A673 (cell line): ENCODE data around the gene LINC00632. TPM values are rescaled to one million over a fixed set of nuclear protein-coding genes. Genes with fewer than 3 reads are reported as not detected.

Experiments used
- BruUV-seq: library from RNA; stranded (reverse); fragments of 400-500 nt; replicated peaks from 2 replicates; lab custom pipeline; 2021; lab: Mats Ljungman, UMichigan
- CTCF ChIA-PET: fragments of 300-600 bp; sonication (Branson Sonifier 250); formaldehyde crosslinking; loops from one replicate; lab custom pipeline; 2022; ENCODE audit warnings: antibody characterized with exemption; lab: Charles Lee
- POLR2A ChIA-PET: fragments of 300-600 bp; sonication (Branson Sonifier 250); formaldehyde crosslinking; loops from one replicate; lab custom pipeline; 2022; ENCODE audit warnings: antibody characterized with exemption; ENCODE audit not compliant: low non-redundant PET; lab: Charles Lee
- DNase-seq: peaks from one replicate; pipeline ENCODE4 v3.0.0-alpha.2; 2015; ENCODE audit warnings: low spot score
- H3K27ac ChIP-seq: fragments of 200-600 bp; sonication (generic); 2 replicates; pipeline ENCODE4 v1.5.1; 2016; ENCODE audit warnings: mixed run types, low read depth, mild to moderate bottlenecking, mixed read lengths, antibody characterized with exemption, low read length; ENCODE audit not compliant: poor library complexity, severe bottlenecking
- H3K27me3 ChIP-seq: fragments of 200-600 bp; sonication (generic); replicated peaks from 2 replicates; pipeline ENCODE4 v1.6.1; 2017; ENCODE audit warnings: mixed run types, low read depth, mild to moderate bottlenecking, mixed read lengths, antibody characterized with exemption, low read length; ENCODE audit not compliant: insufficient read depth, poor library complexity
- H3K36me3 ChIP-seq: fragments of 200-600 bp; sonication (generic); 2 replicates; pipeline ENCODE4 v1.6.1; 2016; ENCODE audit warnings: mixed run types, mild to moderate bottlenecking, mixed read lengths, antibody characterized with exemption, low read length; ENCODE audit not compliant: insufficient read depth, poor library complexity, severe bottlenecking
- H3K4me1 ChIP-seq: fragments of 200-600 bp; sonication (generic); 2 replicates; pipeline ENCODE4 v1.6.1; 2017; ENCODE audit warnings: mixed run types, mild to moderate bottlenecking, mixed read lengths, antibody characterized with exemption, low read length; ENCODE audit not compliant: insufficient read depth, poor library complexity, severe bottlenecking
- H3K4me3 ChIP-seq: fragments of 200-600 bp; sonication (generic); 2 replicates; pipeline ENCODE4 v1.5.1; 2016; ENCODE audit warnings: low read depth, mixed run types, mild to moderate bottlenecking, mixed read lengths, low read length; ENCODE audit not compliant: poor library complexity, severe bottlenecking
- H3K9me3 ChIP-seq: fragments of 200-600 bp; sonication (generic); 2 replicates; pipeline ENCODE4 v1.6.1; 2016; ENCODE audit warnings: mixed run types, low read depth, mild to moderate bottlenecking, mixed read lengths, antibody characterized with exemption, low read length; ENCODE audit not compliant: poor library complexity, severe bottlenecking
- EZH2 ChIP-seq: fragments of 200-600 bp; sonication (generic); IDR thresholded peaks from 2 replicates; pipeline ENCODE4 v1.6.1; 2017; ENCODE audit warnings: borderline replicate concordance, low read depth, mild to moderate bottlenecking, mixed read lengths, antibody characterized with exemption, low read length; ENCODE audit not compliant: poor library complexity, severe bottlenecking
- intact Hi-C: fragments of 100-400 bp; cut with micrococcal nuclease; formaldehyde crosslinking; loops from one replicate; pipeline ENCODE4 v1.10.0; 2022; ENCODE audit not compliant: unreplicated experiment
- total RNA-seq: library from RNA; stranded (reverse); gene quantifications from 2 replicates; pipeline ENCODE4 v1.2.3, GENCODE V29; 2021
- TF ChIP-seq, protein P1 (sequence below): fragments of 300-800, 200-600 bp; sonication (generic); conservative IDR thresholded peaks from 2 replicates; pipeline ENCODE4 v1.5.1; 2017; ENCODE audit warnings: low read depth, mild to moderate bottlenecking, antibody characterized with exemption, low read length, moderate library complexity, mixed read lengths

Gene LINC00632
- total RNA-seq, 1 experiment from 2014 or later: 7.5 TPM

DNA sequence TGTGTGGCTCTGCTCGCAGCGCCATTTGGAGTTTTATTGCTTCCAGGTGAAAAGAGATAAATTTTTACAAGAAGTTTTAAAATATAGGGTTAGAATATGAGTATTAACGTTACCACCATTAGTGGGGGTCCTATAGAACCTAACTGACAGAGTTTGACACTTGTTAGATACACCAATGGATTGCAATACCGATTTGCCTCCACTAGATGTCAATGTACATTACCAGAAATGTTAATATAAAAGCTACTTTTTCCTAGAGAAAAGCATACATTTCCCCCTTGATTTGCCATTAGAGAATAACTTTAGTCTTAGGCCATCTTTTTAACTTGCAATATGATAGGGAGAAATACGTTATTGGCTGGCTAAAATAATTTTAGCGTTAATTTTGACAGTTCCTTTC is 108.4 kb downstream of the LINC00632 start:
- peak; percentile 24 for DNase-seq
- intact Hi-C loops: no loop called here
- no peak for TF ChIP-seq EZH2
- TF ChIP-seq, protein P1, sequence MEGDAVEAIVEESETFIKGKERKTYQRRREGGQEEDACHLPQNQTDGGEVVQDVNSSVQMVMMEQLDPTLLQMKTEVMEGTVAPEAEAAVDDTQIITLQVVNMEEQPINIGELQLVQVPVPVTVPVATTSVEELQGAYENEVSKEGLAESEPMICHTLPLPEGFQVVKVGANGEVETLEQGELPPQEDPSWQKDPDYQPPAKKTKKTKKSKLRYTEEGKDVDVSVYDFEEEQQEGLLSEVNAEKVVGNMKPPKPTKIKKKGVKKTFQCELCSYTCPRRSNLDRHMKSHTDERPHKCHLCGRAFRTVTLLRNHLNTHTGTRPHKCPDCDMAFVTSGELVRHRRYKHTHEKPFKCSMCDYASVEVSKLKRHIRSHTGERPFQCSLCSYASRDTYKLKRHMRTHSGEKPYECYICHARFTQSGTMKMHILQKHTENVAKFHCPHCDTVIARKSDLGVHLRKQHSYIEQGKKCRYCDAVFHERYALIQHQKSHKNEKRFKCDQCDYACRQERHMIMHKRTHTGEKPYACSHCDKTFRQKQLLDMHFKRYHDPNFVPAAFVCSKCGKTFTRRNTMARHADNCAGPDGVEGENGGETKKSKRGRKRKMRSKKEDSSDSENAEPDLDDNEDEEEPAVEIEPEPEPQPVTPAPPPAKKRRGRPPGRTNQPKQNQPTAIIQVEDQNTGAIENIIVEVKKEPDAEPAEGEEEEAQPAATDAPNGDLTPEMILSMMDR: peak; percentile 64

DNA sequence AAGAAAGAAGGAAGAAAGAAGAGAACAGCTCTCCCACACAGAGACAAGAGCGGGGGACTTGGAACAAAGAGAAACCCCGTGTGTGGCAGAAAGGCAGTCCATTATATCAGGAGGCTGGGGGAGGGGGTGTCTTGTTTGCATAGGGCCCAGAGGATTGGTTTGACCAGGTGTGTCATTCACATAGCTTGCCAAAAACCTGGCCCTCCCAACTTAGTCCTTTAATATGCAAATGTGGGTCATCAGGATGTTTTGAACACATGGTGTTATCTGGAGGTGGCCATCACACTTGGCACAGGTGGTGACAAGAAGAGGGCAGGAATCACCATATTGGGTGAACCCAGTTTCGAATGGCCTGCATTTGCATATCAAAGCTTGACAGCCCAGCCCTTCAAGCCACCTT is 111.7 kb downstream of the LINC00632 start:
- no peak for DNase-seq
- CTCF ChIA-PET: no interaction called here
- no TSS peak for BruUV-seq

More for the DNA sequence above, 108.4 kb downstream of the LINC00632 start:
- Histone ChIP-seq H3K4me3 (no peak overlapping the region), H3K27ac (no peak overlapping the region), H3K27me3 (no peaks in the 10 kb centered on the region), H3K9me3 (no peaks in the 10 kb centered on the region), H3K4me1 (no peaks in the 10 kb centered on the region), H3K36me3 (no peaks in the 10 kb centered on the region)
- POLR2A ChIA-PET: no interaction called here
- CTCF ChIA-PET: no interaction called here
- BruUV-seq: no TSS peak

DNA sequence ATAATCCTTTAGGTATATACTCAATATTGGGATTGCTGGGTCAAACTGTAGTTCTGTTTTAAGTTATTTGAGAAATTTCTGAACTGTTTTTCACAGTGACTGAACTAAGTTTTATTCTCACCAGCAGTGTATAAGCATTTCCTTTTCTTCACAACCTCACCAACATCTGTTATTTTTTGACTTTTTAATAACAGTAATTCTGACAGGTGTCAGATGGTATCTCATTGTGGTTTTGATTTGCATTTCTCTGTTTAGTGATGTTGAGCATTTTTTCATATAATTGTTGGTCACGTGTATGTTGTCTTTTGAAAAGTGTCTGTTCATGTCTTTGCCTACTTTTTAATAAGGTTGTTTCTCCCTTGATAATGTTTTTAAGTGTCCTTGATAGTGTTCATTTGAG is 112.6 kb downstream of the LINC00632 start:
- no peak for TF ChIP-seq EZH2
- TF ChIP-seq, protein P1: no peak
- DNase-seq: no peak
- H3K9me3 ChIP-seq: no peaks in the 10 kb centered on the region
- H3K4me3 ChIP-seq: no peak overlapping the region
- POLR2A ChIA-PET: no interaction called here
- intact Hi-C loops: no loop called here
- H3K4me1 ChIP-seq: no peaks in the 10 kb centered on the region
- no peaks in the 10 kb centered on the region for H3K27me3 ChIP-seq
- BruUV-seq: no TSS peak
- CTCF ChIA-PET: no interaction called here
- H3K27ac ChIP-seq: no peak overlapping the region
- H3K36me3 ChIP-seq: no peaks in the 10 kb centered on the region

More for the DNA sequence above, 111.7 kb downstream of the LINC00632 start:
- Histone ChIP-seq H3K4me3 (no peak overlapping the region), H3K27me3 (no peaks in the 10 kb centered on the region), H3K36me3 (no peaks in the 10 kb centered on the region), H3K9me3 (no peaks in the 10 kb centered on the region), H3K4me1 (no peaks in the 10 kb centered on the region), H3K27ac (no peak overlapping the region)
- intact Hi-C loops: no loop called here
- TF ChIP-seq EZH2: no peak
- TF ChIP-seq, protein P1: no peak
- POLR2A ChIA-PET: no interaction called here
